Esophagus muscularis mucosa (tissue), 4 donors: ENCODE data around the gene HSD17B1. TPM values are rescaled to one million over a fixed set of nuclear protein-coding genes. Genes with fewer than 3 reads are reported as not detected.
A peak's percentile ranks its signal among the peaks of the same experiment; 100 is the strongest.

Experiments used
- DNase-seq: peaks from one replicate; pipeline ENCODE4 v3.0.0-alpha.2; 2017; ENCODE audit errors: extremely low spot score
- H3K27ac ChIP-seq, 4 donors: fragments of 200-600 bp; sonication (generic); replicated peaks in 1 of 4; 1 replicate in 3 of 4; 2 replicates in 1 of 4; pipeline ENCODE4 v1.5.1; 2016 to 2019; ENCODE audit warnings: mild to moderate bottlenecking in 1 of 4
- H3K27me3 ChIP-seq, 4 donors: fragments of 200-600 bp; sonication (generic); one replicate each; pipeline versions ENCODE4 v1.5.1 to v1.6.0; 2016 to 2019
- H3K36me3 ChIP-seq, 4 donors: fragments of 200-600 bp; sonication (generic); one replicate each; pipeline ENCODE4 v1.5.1; 2016 to 2019
- H3K4me1 ChIP-seq, 4 donors: fragments of 200-600 bp; sonication (generic); one replicate each; pipeline ENCODE4 v1.5.1; 2016 to 2019
- H3K4me3 ChIP-seq, 4 donors: fragments of 200-600 bp; sonication (generic); 1 replicate in 2 of 4; 2 replicates in 2 of 4; pipeline ENCODE4 v1.5.1; 2016 to 2019; ENCODE audit warnings: mild to moderate bottlenecking in 4 of 4, moderate library complexity in 1 of 4
- H3K9me3 ChIP-seq, 4 donors: fragments of 200-600 bp; sonication (generic); 1 replicate in 3 of 4; 2 replicates in 1 of 4; pipeline ENCODE4 v1.5.1; 2016 to 2019
- EP300 ChIP-seq: sonication (generic); formaldehyde crosslinking; IDR thresholded peaks from one replicate; pipeline ENCODE4 v1.6.1; 2017; ENCODE audit warnings: antibody characterized with exemption
- POLR2A ChIP-seq: fragments of 450-650 bp; IDR thresholded peaks from one replicate; pipeline ENCODE4 v1.6.1; 2017; ENCODE audit warnings: antibody characterized with exemption, moderate library complexity, mild to moderate bottlenecking, low read depth
- POLR2AphosphoS5 ChIP-seq, 2 donors: sonication (generic); formaldehyde crosslinking; IDR thresholded peaks; one replicate each; pipeline ENCODE4 v1.6.1; 2017; ENCODE audit warnings: antibody characterized with exemption in 2 of 2
- WGBS: methylation state at CpG from one replicate; pipeline ENCODE4 v1.1.5; 2018; 5-methylcytosine and 5-hydroxymethylcytosine counted together
- intact Hi-C: fragments of 100-400 bp; cut with DNase I; formaldehyde crosslinking; loops from one replicate; pipeline ENCODE4 v1.15.1; 2023
- total RNA-seq, 4 donors: library from RNA; depleted of rRNA; stranded (reverse); fragments of >200 nt; gene quantifications; one replicate each; pipeline versions ENCODE4 v1.1.0 to v1.2.1, GENCODE V29; 2016
- TF ChIP-seq, protein P1 (sequence below), 3 experiments: fragments of 200-600 bp in 2 of 3; fragments of 450-650 bp in 1 of 3; sonication (generic) in 2 of 3; IDR thresholded peaks; one replicate each; pipeline ENCODE4 v1.5.1; 2017 to 2019; ENCODE audit warnings: antibody characterized with exemption in 3 of 3, mild to moderate bottlenecking in 2 of 3, moderate library complexity in 1 of 3

The HSD17B1 gene
- total RNA-seq, 4 donors from 2014 or later = 0.13 to 2.5 (median 0.62) TPM

DNA sequence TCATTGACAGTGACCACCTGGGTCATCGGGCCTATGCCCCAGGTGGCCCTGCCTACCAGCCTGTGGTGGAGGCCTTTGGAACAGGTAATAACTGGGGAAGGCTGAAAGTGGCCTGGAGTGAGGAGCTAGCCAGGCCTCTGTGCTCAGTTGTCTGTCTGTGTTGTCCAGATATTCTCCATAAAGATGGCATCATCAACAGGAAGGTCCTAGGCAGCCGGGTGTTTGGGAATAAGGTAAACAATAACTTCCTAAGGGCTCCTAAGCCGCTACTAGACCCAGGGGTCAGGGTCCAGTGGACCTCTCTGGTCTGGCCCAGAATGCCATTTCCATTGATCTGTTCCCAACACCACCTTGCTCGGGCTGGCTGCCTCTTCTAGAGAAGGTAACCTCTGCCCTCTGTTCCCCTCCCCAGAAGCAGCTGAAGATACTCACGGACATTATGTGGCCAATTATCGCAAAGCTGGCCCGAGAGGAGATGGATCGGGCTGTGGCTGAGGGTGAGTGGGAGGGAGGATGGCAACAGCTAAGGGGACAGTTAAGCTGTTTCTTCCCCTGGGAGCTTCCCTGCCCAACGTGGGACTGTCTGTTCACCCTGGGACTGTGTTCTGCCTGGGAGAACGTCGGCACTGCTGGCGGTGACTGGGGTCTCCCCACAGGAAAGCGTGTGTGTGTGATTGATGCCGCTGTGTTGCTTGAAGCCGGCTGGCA is 12.2 kb downstream of the HSD17B1 start:
- no peaks in the 10 kb centered on the region for H3K27me3 ChIP-seq
- WGBS = 95% methylated on average over 9 of the region's 15 CpGs
- H3K27ac ChIP-seq = peak overlapping the region in 2 of 4 donors; percentile 11 to 90
- peaks cover 24 to 46% (median 42%) of the 10 kb centered on the region in 4 donors for H3K36me3 ChIP-seq
- H3K9me3 ChIP-seq = no peaks in the 10 kb centered on the region
- H3K4me1 ChIP-seq = peaks cover 44 to 75% (median 63%) of the 10 kb centered on the region in 4 donors
- TF ChIP-seq POLR2A = no peak
- TF ChIP-seq EP300 = no peak
- TF ChIP-seq, protein P1, sequence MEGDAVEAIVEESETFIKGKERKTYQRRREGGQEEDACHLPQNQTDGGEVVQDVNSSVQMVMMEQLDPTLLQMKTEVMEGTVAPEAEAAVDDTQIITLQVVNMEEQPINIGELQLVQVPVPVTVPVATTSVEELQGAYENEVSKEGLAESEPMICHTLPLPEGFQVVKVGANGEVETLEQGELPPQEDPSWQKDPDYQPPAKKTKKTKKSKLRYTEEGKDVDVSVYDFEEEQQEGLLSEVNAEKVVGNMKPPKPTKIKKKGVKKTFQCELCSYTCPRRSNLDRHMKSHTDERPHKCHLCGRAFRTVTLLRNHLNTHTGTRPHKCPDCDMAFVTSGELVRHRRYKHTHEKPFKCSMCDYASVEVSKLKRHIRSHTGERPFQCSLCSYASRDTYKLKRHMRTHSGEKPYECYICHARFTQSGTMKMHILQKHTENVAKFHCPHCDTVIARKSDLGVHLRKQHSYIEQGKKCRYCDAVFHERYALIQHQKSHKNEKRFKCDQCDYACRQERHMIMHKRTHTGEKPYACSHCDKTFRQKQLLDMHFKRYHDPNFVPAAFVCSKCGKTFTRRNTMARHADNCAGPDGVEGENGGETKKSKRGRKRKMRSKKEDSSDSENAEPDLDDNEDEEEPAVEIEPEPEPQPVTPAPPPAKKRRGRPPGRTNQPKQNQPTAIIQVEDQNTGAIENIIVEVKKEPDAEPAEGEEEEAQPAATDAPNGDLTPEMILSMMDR (IDR thresholded peaks at IDR 0.05) = no peak
- TF ChIP-seq POLR2AphosphoS5 (IDR thresholded peaks at IDR 0.05) = no peak
- no peak for DNase-seq
- intact Hi-C loops = no loop called here
- H3K4me3 ChIP-seq = no peak overlapping the region

- intact Hi-C loops = no loop called here
- no peak for DNase-seq
- Histone ChIP-seq H3K27ac (peak overlapping the region; percentile 90 to 97 (median 94)), H3K27me3 (no peaks in the 10 kb centered on the region), H3K36me3 (peaks cover 27 to 53% (median 49%) of the 10 kb centered on the region in 4 donors), H3K4me3 (peak overlapping the region in 1 of 4 donors; percentile 99), H3K4me1 (peaks cover 44 to 75% (median 60%) of the 10 kb centered on the region in 4 donors), H3K9me3 (no peaks in the 10 kb centered on the region)
- TF ChIP-seq, protein P1 (IDR thresholded peaks at IDR 0.05) = no peak
- TF ChIP-seq POLR2A (no peak), EP300 (no peak), POLR2AphosphoS5 (IDR thresholded peaks at IDR 0.05) (no peak)
- 81% methylated on average over 8 of the region's 16 CpGs for WGBS
These were observed 12.9 kb downstream of the HSD17B1 start for GRCh38 chr17:42565523-42566214.

- TF ChIP-seq POLR2A (no peak), POLR2AphosphoS5 (IDR thresholded peaks at IDR 0.05) (no peak), EP300 (no peak)
- TF ChIP-seq, protein P1 (IDR thresholded peaks at IDR 0.05) = no peak
- peaks cover 42 to 74% (median 54%) of the 10 kb centered on the region in 4 donors for H3K4me1 ChIP-seq
- H3K27ac ChIP-seq = peak overlapping the region; percentile 90 to 97 (median 94)
- WGBS = 27% methylated on average over 25 of the region's 28 CpGs
- H3K36me3 ChIP-seq = peaks cover 32 to 60% (median 56%) of the 10 kb centered on the region in 4 donors
- H3K27me3 ChIP-seq = no peaks in the 10 kb centered on the region
- intact Hi-C loops = no loop called here
- H3K9me3 ChIP-seq = no peaks in the 10 kb centered on the region
- peak overlapping the region; percentile 68 to 99 (median 98) for H3K4me3 ChIP-seq
- DNase-seq = no peak
These were observed 13.6 kb downstream of the HSD17B1 start for GRCh38 chr17:42566215-42566882.

DNA sequence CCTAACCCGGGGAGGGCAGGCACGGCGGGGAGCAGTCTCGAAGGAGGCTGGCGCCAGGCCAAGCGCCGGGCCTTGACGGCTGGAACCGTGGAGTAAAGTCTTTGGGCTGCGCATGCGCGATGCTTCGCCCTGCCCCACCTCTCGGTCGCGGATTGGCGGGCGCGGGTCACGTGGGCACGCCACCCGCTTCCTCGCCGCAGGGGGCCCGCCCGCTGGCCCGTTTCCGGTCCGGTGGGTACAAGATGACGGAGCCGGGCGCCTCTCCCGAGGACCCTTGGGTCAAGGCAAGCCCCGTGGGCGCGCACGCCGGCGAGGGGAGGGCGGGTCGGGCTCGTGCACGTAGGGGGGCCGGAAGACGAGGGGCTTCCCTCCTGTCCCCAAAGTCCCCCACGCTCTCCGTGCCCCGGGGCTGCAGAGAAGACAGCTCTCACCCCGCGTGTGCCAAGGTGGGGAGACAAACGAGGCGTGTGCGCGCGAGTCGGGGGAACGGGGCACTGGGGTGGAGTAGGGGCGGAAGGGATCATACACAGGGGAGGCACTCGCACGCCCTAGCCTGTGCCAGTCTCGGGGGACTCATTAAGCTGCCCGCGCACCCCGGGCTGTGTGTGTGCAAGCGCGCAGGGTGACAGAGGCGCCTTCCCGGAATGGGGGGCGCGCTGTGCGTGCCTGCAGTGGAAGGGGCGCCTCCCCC is 14.3 kb downstream of the HSD17B1 start, which contains the start of gene MLX:
MLX (plus strand) TSS at position 218 of the 691 bp plus-strand sequence; CDS start at position 243, 25 bp downstream.
- peak; percentile 99 for DNase-seq
- Histone ChIP-seq H3K4me3 (peak within 1 kb of the TSS; percentile 68 to 99 (median 98)), H3K4me1 (peaks cover 38 to 76% (median 50%) of the 10 kb centered on the region in 4 donors), H3K27ac (peak within 1 kb of the TSS; percentile 90 to 97 (median 94)), H3K9me3 (no peaks in the 10 kb centered on the region), H3K27me3 (no peaks in the 10 kb centered on the region), H3K36me3 (peaks cover 39 to 67% (median 63%) of the 10 kb centered on the region in 4 donors)
- TF ChIP-seq POLR2AphosphoS5 (IDR thresholded peaks at IDR 0.05) = peak; percentile 83 to 95
- TF ChIP-seq, protein P1 (IDR thresholded peaks at IDR 0.05) = no peak
- peak; percentile 13 for TF ChIP-seq POLR2A
- 0% methylated on average over 20 of the region's 72 CpGs for WGBS
- intact Hi-C loops = no loop called here
